Measurements from ENCODE around the gene ARID1B.
"Not testable (repeated sequence)": the region's sequence is repeated elsewhere in the genome, so short reads cannot be mapped to it uniquely, and the experiment has no call there.

Gene ARID1B

GRCh38 chr6:156963712-156964700 is 186.8 kb downstream of the ARID1B start:
- no peak for DNase-seq (ENCODE audit: low spot score)

DNA sequence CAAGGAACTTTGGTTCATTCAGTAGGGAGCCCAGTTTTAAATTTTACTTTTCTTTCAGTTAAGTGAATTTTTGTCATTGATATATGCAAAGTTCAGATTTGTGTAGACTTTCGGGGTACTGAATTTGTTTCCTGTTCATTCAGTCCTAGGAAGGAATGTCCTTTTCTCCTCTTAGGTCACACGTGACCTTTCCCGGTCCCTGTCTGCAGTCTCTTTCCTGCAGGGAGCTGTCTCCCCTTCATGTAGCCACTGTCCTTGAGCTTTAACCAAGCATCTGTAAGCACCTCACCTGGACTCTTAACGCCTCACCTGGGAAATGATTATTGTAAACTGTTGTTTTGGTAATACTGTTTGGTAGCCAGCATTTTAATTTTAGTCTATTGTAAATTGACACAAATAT is 190.7 kb downstream of the ARID1B start:
- DNase-seq (ENCODE audit: low spot score) = no peak

- no peak for DNase-seq (ENCODE audit: low spot score)
Observed at GRCh38 chr6:156969233-156969632, 192.1 kb downstream of the ARID1B start.

DNA sequence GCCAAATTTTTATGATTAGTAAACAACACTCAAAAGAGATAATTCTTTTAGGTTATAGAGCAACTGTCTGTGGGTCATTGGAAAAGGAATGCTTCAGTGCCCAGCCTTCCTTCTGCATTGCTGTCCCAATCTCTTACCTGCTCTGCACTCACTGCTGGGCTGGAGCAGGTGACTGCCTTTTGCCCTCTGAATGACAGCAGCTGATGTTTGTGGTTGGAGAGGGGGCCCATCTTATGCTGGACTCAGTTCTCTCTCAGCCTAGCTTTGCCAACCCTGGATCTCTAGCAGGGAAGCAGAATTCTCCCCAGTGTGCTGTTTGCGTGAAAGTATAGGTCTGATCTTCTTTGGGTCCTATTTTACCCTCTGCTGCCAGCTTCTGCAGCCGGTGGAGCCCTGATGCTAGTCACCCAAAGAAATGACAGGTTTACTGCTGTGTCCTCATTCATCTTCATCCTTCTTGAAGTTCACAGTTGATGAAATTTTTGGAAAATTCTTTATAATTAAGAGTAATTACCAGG is 193.5 kb downstream of the ARID1B start:
- DNase-seq (ENCODE audit: low spot score) = no peak

GRCh38 chr6:156971153-156971885 is 194.1 kb downstream of the ARID1B start:
- DNase-seq (ENCODE audit: low spot score) = no peak

- DNase-seq (ENCODE audit: low spot score) = no peak
Observed at GRCh38 chr6:156972145-156972544, 195.0 kb downstream of the ARID1B start.

DNA sequence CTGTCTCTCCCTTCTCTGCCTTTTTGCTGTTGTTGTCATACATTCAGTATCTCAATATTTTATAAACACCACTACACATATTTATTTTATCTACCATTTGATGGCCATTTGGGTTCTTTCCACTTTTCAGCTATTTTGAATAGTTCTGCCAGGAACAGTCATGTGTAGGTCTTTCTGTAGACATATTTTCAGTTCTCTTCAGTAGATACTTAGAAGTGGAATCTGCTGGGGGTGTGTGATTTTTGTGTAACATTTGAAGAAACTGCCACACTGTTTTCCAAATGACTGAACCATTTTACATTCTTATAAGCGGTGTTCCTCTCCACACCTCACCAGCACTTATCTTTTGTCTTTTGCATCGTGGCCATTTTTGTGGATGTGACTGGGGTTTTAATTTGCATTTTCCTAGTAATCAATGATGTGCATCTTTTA is 197.7 kb downstream of the ARID1B start:
- DNase-seq (ENCODE audit: low spot score) = no peak

- DNase-seq (ENCODE audit: low spot score) = no peak
Observed at GRCh38 chr6:156975414-156975813, 198.2 kb downstream of the ARID1B start.

- no peak for DNase-seq (ENCODE audit: low spot score)
Observed at GRCh38 chr6:156976216-156977127, 199.3 kb downstream of the ARID1B start.

DNA sequence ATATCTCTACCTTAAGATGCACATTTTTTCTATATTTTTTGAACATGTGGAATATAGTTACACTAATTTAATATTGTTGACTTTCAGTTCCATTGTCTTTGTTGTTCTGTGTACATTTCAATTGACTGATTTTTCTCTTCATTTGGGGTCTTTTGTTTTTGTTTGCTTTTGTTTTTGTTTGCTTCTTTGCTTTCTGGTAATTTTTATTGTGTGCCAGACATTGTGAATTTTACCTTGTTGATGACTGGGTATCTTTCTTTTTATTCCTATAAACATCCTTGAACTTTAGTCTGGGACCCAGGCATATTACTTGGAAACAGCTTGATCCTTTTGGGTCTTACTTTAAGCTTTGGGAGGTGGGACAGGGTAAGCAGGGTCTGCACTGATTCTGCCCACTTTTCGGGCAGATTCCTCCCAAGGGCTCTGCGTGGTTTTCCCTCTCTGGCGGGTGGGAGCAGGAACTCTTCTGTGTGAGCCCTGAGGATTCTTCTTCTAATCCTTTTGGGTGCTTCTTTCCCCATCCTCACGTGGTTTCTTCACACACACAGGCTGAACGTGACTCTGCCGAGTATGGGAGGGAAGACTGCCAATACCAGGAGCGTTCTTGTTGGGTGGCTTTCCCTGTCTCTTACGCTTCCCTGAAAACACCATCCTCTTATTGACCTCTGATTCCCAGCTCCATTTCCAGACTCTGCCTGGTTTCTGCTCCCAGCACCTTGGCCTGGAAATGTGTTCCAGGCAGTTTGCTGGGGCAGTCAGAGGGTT is 200.5 kb downstream of the ARID1B start:
- DNase-seq (ENCODE audit: low spot score) = no peak

GRCh38 chr6:156978948-156979347 is 201.8 kb downstream of the ARID1B start:
- DNase-seq (ENCODE audit: low spot score) = no peak

DNA sequence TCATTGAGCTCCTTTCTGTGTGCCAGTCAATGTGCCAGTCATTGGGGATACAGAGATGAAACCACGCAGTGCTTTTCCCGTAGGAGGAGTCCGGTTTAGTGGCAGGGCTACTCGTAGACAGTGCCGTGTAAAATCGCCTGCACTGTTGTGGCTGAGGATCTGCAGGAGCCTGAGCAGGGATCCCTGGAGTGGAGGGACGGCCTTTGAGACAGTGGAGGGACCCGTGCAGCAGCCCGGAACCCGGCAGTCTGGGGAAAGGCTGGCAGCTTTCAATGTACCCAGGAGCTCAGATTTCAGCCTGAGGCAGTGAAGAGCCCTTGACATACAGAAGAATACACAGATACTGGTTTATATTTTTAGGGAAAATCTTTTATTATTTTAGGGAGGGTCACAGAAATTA is 203.3 kb downstream of the ARID1B start:
- no peak for DNase-seq (ENCODE audit: low spot score)

DNA sequence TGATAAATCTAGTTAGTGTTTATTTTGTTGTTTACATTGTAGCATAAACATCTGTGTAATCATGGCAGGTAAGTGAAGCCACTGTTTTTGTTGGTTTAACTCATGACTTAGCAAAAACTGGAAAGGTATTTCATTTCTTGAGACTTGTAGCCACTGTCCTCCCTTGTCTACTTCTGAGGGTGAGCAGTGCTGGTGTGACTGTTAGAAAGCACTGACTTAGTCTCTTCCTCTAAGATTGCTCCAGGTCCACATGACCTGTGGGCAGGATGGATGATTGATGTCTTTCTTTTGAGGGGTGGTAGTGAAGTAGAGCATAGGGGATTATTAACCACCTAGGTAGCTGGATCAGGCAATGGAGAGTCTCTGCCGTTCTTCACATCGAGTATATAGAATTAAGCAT is 203.8 kb downstream of the ARID1B start:
- no peak for DNase-seq (ENCODE audit: low spot score)

- no peak for DNase-seq (ENCODE audit: low spot score)
Observed at GRCh38 chr6:156982168-156982567, 205.0 kb downstream of the ARID1B start.

GRCh38 chr6:156982864-156983263 is 205.7 kb downstream of the ARID1B start:
- DNase-seq (ENCODE audit: low spot score) = not testable (repeated sequence)

- DNase-seq (ENCODE audit: low spot score) = no peak
Observed at GRCh38 chr6:156984178-156984738, 207.1 kb downstream of the ARID1B start.

DNA sequence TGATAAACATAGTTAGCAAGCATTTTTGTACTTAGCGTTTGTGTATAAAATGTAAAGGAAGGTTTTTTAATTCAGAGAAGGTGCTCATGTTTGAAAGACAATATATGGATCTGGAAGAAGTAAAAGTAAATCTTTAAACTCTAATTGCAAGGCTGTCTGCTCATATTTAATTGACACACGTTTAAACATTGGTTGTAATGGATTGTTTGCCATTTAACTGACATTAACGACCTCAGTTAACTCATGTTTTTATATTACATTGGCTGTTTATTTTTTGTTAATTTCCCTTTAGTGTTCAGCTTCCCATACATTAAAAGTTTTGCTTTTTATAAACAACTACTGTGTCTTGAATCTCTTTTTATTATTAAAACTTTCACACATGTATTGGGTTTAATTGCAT is 208.1 kb downstream of the ARID1B start:
- no peak for DNase-seq (ENCODE audit: low spot score)

DNA sequence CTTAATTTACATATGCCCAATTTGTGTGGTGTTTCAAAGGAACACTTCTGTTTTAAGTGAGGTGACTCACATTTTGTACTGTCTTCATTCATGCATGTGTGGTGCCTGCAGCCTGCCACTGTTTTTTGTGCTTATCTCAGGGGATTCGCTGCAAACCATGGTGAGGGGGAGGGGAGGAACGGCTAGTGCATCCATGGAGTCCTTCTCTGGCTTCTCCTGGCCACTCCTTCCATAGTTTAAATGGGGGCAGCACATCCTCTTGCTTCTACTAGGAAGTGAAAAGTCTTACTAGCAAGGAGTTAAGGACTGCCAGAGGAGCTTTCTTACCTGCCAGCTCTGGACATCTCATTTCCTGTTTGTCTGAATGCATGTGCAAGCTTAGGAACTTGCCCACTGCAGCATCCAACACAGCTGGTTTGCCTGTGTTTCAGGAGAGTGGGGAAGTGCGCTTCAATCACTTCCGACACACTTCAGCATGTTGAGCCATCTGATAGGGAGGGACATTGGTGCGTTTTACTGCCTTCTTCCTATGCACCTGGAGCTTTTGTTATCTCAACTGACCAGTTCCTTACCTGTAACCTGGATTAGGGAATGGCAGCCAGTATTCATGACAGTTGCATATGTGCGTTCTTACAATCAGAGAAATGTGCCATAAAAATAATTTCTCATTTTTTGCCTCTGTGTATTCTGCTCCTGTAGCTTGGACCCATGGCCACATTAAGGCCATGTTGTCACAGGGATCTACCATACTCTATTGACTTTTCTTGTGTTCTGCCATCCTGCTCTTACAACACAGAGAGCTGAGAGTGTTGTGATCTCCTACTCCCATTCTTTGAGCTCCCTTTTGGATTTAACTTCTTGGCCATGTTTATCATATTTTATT is 211.3 kb downstream of the ARID1B start:
- DNase-seq (ENCODE audit: low spot score) = no peak

- no peak for DNase-seq (ENCODE audit: low spot score)
Observed at GRCh38 chr6:156989159-156989806, 212.1 kb downstream of the ARID1B start.
